Measurements from ENCODE around the gene TM4SF5.

- no peak for TF ChIP-seq ATF2 (CRISPR knock-in tag; IDR thresholded peaks at IDR 0.05; ENCODE audit: borderline replicate concordance, low read depth)
- no peak for TF ChIP-seq CREB1 (CRISPR knock-in tag; IDR thresholded peaks at IDR 0.05)
- no peak for TF ChIP-seq CTCF (IDR thresholded peaks at IDR 0.05)
- TF ChIP-seq MAX (CRISPR knock-in tag; IDR thresholded peaks at IDR 0.05), result no peak
- no peak for TF ChIP-seq ATF3 (CRISPR knock-in tag; conservative IDR thresholded peaks at IDR 0.05)
- no peak for TF ChIP-seq TEAD4 (CRISPR knock-in tag; IDR thresholded peaks at IDR 0.05)
- no peak for TF ChIP-seq E2F4 (CRISPR knock-in tag; IDR thresholded peaks at IDR 0.05; ENCODE audit: borderline replicate concordance, low read depth)
- TF ChIP-seq ZNF317 (CRISPR knock-in tag; IDR thresholded peaks at IDR 0.05; ENCODE audit: borderline replicate concordance, low read depth), result no peak
These were observed 28.9 kb downstream of the TM4SF5 start for GRCh38 chr17:4800462-4801196.

All from WTC11 (cell line).